Testis (tissue), 3 donors: Measurements from ENCODE around the gene MPDU1. TPM values are rescaled to one million over a fixed set of nuclear protein-coding genes. Genes with fewer than 3 reads are reported as not detected.

Source experiments
- DNase-seq: peaks from one replicate; pipeline ENCODE4 v3.0.0-alpha.2; 2019
- H3K27ac ChIP-seq, 2 donors: fragments of 200-600 bp; sonication (generic); one replicate each; pipeline ENCODE4 v1.5.1; 2019
- H3K27me3 ChIP-seq: fragments of 200-600 bp; sonication (generic); one replicate; pipeline ENCODE4 v1.5.1; 2019
- H3K36me3 ChIP-seq: fragments of 200-600 bp; sonication (generic); one replicate; pipeline ENCODE4 v1.5.1; 2017; ENCODE audit warnings: low read depth; ENCODE audit errors: missing control alignments
- H3K4me1 ChIP-seq: fragments of 200-600 bp; sonication (generic); one replicate; pipeline ENCODE4 v1.5.1; 2019
- H3K4me3 ChIP-seq, 2 donors: fragments of 200-600 bp; sonication (generic); one replicate each; pipeline ENCODE4 v1.5.1; 2017 to 2019
- H3K9me3 ChIP-seq: fragments of 200-600 bp; sonication (generic); one replicate; pipeline ENCODE4 v1.5.1; 2017
- POLR2A ChIP-seq: fragments of 450-650 bp; IDR thresholded peaks from one replicate; pipeline ENCODE4 v1.6.1; 2017; ENCODE audit warnings: antibody characterized with exemption, mild to moderate bottlenecking, moderate library complexity
- WGBS, 2 donors: methylation state at CpG; one replicate each; pipeline ENCODE4 v1.1.5; 2018; 5-methylcytosine and 5-hydroxymethylcytosine counted together
- intact Hi-C: fragments of 100-400 bp; cut with DNase I; formaldehyde crosslinking; loops from one replicate; pipeline ENCODE4 v1.15.1; 2023; ENCODE audit warnings: low total_unique reads
- polyA plus RNA-seq: library from polyadenylated mRNA; stranded (reverse); fragments of 350-450 nt; fragmentation: Illumina TruSeq; extraction: RNeasy Lipid Tissue Mini Kit (QIAGEN cat#74804); gene quantifications from one replicate; pipeline ENCODE4 v1.2.3, GENCODE V29; 2014; ENCODE audit warnings: low read depth, low replicate concordance; ENCODE audit not compliant: insufficient read depth
- total RNA-seq, 2 donors: library from RNA; depleted of rRNA; stranded (reverse); fragments of >200 nt; gene quantifications; one replicate each; pipeline ENCODE4 v1.2.3, GENCODE V29; 2016
- TF ChIP-seq, protein P1 (sequence below), 3 experiments: fragments of 450-650 bp in 2 of 3; fragments of 200-600 bp in 1 of 3; sonication (generic) in 1 of 3; IDR thresholded peaks; one replicate each; pipeline ENCODE4 v1.5.1; 2016 to 2019; ENCODE audit warnings: antibody characterized with exemption in 3 of 3, mild to moderate bottlenecking in 2 of 3, moderate library complexity in 1 of 3

The MPDU1 gene
- total and polyA plus RNA-seq, 3 donors from 2014 or later, result 55.7 to 88.7 (median 60.9) TPM

DNA sequence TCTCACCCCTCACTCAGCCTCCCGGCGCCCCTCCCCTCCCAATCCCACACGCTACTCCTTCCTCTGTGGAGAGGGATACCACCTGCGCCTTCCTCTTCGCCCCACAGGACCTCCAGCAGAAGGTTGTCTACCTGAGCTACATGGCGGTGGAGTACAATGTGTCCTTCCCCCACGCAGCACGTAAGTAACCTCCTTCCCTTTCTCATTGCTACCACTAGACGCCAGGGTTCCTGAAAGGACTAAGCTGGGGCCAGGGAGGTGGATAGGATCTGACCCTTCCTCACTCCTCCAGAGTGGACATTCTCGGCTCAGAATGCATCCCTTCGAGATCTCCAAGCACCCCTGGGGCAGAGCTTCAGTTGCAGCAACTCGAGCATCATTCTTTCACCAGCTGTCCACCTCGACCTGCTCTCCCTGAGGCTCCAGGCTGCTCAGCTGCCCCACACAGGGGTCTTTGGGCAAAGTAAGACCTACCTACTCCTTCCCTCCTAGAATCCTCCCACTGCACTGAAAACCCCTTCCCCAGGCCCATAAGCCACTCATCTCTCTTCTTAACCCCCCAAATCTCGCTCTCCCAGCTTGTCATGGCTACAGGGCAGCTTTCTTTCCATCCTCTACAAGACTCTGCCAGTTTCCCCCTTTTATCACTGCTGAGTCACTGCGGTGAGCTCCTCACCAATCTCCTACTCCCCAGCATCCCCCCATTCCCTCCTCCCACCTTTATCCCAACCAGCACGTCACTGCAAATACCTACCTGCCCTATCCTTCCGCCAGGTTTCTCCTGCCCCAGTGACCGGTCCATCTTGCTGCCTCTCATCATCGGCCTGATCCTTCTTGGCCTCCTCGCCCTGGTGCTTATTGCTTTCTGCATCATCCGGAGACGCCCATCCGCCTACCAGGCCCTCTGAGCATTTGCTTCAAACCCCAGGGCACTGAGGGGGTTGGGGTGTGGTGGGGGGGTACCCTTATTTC lies 2.8 kb upstream of the MPDU1 start:
- H3K27ac ChIP-seq, result peak overlapping the region in 1 of 2 donors; percentile 61
- H3K4me1 ChIP-seq, result peaks cover 33% of the 10 kb centered on the region
- 64 to 73% methylated on average over 23 of the region's 23 CpGs for WGBS, 2 donors
- no peaks in the 10 kb centered on the region for H3K36me3 ChIP-seq
- intact Hi-C loops, result no loop called here
- DNase-seq, result no peak
- no peak overlapping the region for H3K4me3 ChIP-seq
- TF ChIP-seq, protein P1, sequence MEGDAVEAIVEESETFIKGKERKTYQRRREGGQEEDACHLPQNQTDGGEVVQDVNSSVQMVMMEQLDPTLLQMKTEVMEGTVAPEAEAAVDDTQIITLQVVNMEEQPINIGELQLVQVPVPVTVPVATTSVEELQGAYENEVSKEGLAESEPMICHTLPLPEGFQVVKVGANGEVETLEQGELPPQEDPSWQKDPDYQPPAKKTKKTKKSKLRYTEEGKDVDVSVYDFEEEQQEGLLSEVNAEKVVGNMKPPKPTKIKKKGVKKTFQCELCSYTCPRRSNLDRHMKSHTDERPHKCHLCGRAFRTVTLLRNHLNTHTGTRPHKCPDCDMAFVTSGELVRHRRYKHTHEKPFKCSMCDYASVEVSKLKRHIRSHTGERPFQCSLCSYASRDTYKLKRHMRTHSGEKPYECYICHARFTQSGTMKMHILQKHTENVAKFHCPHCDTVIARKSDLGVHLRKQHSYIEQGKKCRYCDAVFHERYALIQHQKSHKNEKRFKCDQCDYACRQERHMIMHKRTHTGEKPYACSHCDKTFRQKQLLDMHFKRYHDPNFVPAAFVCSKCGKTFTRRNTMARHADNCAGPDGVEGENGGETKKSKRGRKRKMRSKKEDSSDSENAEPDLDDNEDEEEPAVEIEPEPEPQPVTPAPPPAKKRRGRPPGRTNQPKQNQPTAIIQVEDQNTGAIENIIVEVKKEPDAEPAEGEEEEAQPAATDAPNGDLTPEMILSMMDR (IDR thresholded peaks at IDR 0.05), result no peak
- TF ChIP-seq POLR2A, result no peak
- H3K27me3 ChIP-seq, result no peaks in the 10 kb centered on the region
- no peaks in the 10 kb centered on the region for H3K9me3 ChIP-seq

DNA sequence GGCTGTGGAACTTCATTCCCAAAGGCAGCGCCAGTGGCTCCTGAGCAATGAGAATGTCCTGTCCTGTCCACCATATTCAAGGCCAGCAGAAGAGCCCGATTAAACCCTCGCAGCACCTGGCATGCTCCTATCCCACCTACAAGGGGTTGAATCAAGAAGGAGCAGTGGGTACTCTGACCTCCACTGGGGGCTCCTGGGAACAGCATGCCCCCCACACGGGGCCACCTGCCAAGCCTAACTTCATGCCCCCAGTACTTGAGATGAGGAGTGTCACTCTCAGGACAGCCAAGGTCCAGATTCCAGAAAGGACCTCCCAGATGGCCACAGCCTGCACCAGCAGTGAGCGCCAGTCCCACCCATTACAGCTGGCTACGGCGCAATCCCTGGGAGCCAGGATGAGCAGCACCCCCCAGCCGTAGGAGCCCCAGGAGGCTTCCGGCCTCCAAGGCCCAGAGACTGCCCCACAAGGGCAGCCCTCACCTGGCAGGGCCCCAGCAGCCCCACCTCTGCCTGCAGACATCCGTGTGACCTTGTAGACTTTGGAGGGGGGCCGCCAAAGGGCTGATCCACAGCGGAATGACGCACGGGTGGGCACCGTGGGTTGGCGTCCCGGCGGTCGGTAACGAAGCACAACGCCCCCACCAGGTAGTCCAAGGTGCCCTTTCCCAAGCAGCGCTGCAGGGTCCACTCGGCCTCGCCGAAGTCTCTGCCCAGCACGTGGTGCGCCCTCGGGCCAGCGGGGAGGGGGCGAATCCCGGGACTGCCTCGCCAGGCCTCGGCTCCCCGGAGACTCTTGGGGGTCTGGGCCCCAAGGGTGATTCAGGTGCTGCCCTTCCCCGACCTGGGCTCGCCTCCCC lies 1.0 kb upstream of the MPDU1 start:
- H3K27me3 ChIP-seq, result no peaks in the 10 kb centered on the region
- no peak for DNase-seq
- H3K9me3 ChIP-seq, result no peaks in the 10 kb centered on the region
- no peaks in the 10 kb centered on the region for H3K36me3 ChIP-seq
- TF ChIP-seq, protein P1 (IDR thresholded peaks at IDR 0.05), result no peak
- 49 to 61% methylated on average over 27 to 36 of the region's 36 CpGs for WGBS, 2 donors
- H3K4me3 ChIP-seq, result peak overlapping the region; percentile 52 to 72
- H3K27ac ChIP-seq, result peak overlapping the region; percentile 90 to 94
- peaks cover 33% of the 10 kb centered on the region for H3K4me1 ChIP-seq
- intact Hi-C loops, result no loop called here

DNA sequence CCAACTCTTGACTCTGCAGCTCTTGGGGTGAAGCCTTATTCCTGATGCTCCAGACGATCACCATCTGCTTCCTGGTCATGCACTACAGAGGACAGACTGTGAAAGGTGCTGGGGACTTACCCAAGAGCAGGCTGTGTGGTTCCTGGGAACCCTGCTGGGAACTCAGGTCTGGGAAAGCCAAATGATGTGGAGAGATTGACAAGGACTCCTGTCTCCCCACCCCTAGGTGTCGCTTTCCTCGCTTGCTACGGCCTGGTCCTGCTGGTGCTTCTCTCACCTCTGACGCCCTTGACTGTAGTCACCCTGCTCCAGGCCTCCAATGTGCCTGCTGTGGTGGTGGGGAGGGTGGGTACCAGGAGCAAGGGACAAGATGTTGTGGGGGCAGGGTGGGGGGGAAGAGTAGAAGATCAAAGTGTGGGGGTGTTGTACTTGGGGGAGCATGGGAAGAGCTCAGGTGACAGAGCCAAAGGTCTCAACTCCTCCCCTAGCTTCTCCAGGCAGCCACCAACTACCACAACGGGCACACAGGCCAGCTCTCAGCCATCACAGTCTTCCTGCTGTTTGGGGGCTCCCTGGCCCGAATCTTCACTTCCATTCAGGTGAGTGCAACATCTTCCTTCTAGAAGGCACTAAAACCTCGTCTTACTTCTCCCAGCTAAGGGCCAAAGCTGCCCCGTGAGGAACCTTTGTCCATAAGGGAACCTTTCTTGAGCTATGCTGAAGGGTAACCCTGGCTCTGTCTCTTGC lies 3.2 kb downstream of the MPDU1 start:
- intact Hi-C loops, result no loop called here
- TF ChIP-seq, protein P1 (IDR thresholded peaks at IDR 0.05), result no peak
- no peak for TF ChIP-seq POLR2A

DNA sequence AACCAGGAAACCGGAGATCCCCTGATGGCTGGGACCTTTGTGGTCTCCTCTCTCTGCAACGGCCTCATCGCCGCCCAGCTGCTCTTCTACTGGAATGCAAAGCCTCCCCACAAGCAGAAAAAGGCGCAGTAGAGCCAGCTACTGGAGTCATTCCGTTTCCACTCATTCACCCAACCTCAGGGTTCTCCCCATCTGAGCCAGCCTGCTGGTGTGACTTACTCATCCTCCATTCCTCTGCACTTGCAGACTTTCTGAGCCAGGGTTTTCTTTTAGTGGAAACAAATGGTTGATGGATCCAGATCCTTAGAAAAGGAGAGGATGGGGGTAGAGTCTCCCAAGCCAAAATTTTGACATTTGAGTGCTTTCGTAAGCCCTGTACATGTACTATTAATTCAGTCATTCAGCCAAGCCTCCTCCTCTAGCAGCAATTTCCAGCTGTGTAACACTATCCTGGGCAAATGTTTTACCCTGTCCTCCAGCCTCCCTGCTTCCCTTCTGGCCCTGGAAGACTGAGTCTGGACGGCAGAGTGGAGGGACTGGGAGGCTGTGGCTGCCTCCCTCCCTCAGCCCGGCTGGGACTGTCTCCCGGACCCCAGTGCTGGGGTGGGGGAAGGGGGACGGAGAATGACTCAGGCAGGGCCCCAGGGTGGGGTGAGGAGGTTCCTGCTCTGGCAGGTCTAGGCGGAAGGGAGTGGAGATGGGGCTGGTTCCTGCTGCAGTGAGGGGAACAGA lies 3.9 kb downstream of the MPDU1 start:
- WGBS, 2 donors, result 76 to 78% methylated on average over 12 of the region's 12 CpGs
- Histone ChIP-seq H3K36me3 (no peaks in the 10 kb centered on the region), H3K4me1 (peaks cover 17% of the 10 kb centered on the region), H3K9me3 (no peaks in the 10 kb centered on the region), H3K4me3 (no peak overlapping the region), H3K27me3 (no peaks in the 10 kb centered on the region), H3K27ac (no peak overlapping the region)
- TF ChIP-seq, protein P1 (IDR thresholded peaks at IDR 0.05), result no peak
- no peak for TF ChIP-seq POLR2A
- intact Hi-C loops, result no loop called here
- DNase-seq, result no peak

More for the DNA sequence above, 3.2 kb downstream of the MPDU1 start:
- Histone ChIP-seq H3K27ac (no peak overlapping the region), H3K36me3 (no peaks in the 10 kb centered on the region), H3K9me3 (no peaks in the 10 kb centered on the region), H3K4me3 (no peak overlapping the region), H3K27me3 (no peaks in the 10 kb centered on the region), H3K4me1 (peaks cover 24% of the 10 kb centered on the region)
- WGBS, 2 donors, result 80 to 94% methylated on average over 9 of the region's 9 CpGs
- DNase-seq, result no peak
